ENCODE data around the gene SDK2.

GRCh38 chr17:73644145-73645049 is at the start of gene SDK2:
- no peak for TF ChIP-seq NR2C1 (IDR thresholded peaks at IDR 0.05)
- no peak for TF ChIP-seq NR2C1 (tag; IDR thresholded peaks at IDR 0.05)
- TF ChIP-seq THAP7 (CRISPR knock-in tag; IDR thresholded peaks at IDR 0.05), result no peak
- TF ChIP-seq NFE2L1 (tag; IDR thresholded peaks at IDR 0.05; ENCODE audit: borderline replicate concordance, low read depth), result no peak
- no peak for TF ChIP-seq HMGXB4 (CRISPR knock-in tag; IDR thresholded peaks at IDR 0.05)
- no peak for TF ChIP-seq RB1 (IDR thresholded peaks at IDR 0.05; ENCODE audit: low read depth)
- no peak for TF ChIP-seq MIER1 (IDR thresholded peaks at IDR 0.05; ENCODE audit: low read depth)
- no peak for TF ChIP-seq CTCF (IDR thresholded peaks at IDR 0.05 in 2 of 3, conservative IDR thresholded peaks at IDR 0.05 in 1 of 3; ENCODE audit: insufficient read depth in 2 of 3, low read depth in 1 of 3, low read length in 3 of 3)
- TF ChIP-seq RFX1 (IDR thresholded peaks at IDR 0.05), result no peak

All from K562 (cell line).